ENCODE results near the gene ZNF827. TPM values are rescaled to one million over a fixed set of nuclear protein-coding genes. Genes with fewer than 3 reads are reported as not detected.

ZNF827 gene
- total and polyA plus RNA-seq, 2 of the 8 experiments (the other 6 are each of a cell fraction or from before 2014, with no cell fraction given), result 25.3 to 26.2 TPM

DNA sequence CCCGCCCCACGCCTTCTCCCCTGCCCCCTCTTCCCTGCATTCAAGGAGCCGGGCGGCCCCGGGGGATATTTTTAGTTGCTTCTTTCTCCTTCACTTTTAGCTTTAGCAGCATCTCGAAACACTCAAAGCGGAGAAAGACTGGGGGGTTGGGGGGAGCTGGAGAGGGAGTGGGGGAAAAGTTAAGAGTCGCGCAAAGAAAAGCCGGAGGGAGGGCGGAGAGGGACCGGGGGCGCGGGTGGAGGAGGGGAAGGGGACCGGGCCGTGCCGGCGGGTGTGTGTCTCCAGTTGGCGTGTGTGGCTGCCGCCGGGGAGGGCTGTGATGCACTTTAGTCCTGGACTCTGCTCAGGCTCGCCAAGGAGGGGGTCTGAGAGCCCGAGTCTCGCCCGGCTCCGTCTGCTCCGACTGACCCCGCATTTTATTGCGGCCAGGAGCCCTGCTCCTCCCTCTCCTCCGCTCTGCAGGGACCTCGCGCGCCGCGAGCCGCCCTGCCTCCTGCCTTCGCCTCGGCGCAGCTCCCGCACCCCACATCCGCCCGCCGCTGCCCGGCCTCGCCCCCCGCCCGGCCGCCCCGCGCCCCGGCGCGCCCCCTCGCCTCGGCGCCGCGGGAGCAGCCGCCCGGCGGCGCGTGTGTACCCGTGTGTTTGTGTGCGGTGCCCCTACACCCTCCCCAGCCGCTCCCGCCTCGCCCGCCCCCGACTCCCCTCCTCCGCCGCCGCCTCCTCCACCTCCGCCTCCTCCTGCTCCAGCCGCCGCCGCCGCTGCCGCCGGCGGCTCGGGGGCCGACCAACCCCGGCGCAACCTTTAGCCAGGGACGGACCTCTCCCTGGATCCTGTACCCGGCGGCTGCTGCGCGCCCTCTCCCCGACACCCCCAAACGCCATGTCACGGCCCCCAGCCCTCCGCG, 1.4 kb downstream of the ZNF827 start:
- Histone ChIP-seq H3K27ac (ENCODE audit: low read depth, low read length) (0 out of 2 replicates have a peak overlapping the region, but pooled peaks have one; percentile 54), H3K23me2 (ENCODE audit: low read depth, low read length) (peaks cover 10% of the 10 kb centered on the region), H2BK120ac (replicated peaks; ENCODE audit: low read depth, low read length) (no peak overlapping the region), H3K14ac (ENCODE audit: insufficient read length) (no peak overlapping the region), H2BK5ac (ENCODE audit: low read depth, low read length) (peak overlapping the region; percentile 85; the same call in 1 of the 2 replicates), H2AFZ (ENCODE audit: low read length) (no peak overlapping the region), H3K9ac (replicated peaks in 1 of 4; ENCODE audit: extremely low read depth in 1 of 4, low read depth in 3 of 4, low read length in 3 of 4) (peak overlapping the region; percentile 69 to 83 (median 76)), H3K4ac (replicated peaks; ENCODE audit: insufficient read length, low read depth, low read length) (peak overlapping the region; percentile 98), H3K4me2 (ENCODE audit: insufficient read depth in 1 of 2, low read depth in 2 of 2, low read length in 2 of 2) (peak overlapping the region; percentile 73 to 79), H2BK15ac (ENCODE audit: low read length) (no peak overlapping the region), H3K18ac (ENCODE audit: extremely low read depth, low read length) (peak overlapping the region; percentile 85), H2BK20ac (ENCODE audit: low read length) (no peak overlapping the region), H3K9me3 (ENCODE audit: insufficient read depth in 2 of 2, low read depth in 1 of 2, low read length in 1 of 2) (no peaks in the 10 kb centered on the region), H4K91ac (replicated peaks; ENCODE audit: insufficient read length, low read length) (peak overlapping the region; percentile 94), H3K36me3 (ENCODE audit: control insufficient read depth in 2 of 4, insufficient read depth in 4 of 4, low read length in 3 of 4) (no peaks in the 10 kb centered on the region), H4K20me1 (replicated peaks in 1 of 2; ENCODE audit: control insufficient read depth in 1 of 2, insufficient read depth in 2 of 2, low read length in 2 of 2) (peaks cover 0 to 4% of the 10 kb centered on the region in 2 experiments), H2AK5ac (ENCODE audit: low read depth, low read length) (no peak overlapping the region), H3K79me1 (ENCODE audit: low read depth, low read length) (peaks cover 3% of the 10 kb centered on the region; the same call in 1 of the 2 replicates), H2BK12ac (ENCODE audit: low read depth, low read length) (no peak overlapping the region), H3K4me3 (ENCODE audit: extremely low read depth in 1 of 4, insufficient read depth in 2 of 4, low read depth in 3 of 4, low read length in 4 of 4) (peak overlapping the region; percentile 68 to 97 (median 94)), H3K56ac (replicated peaks; ENCODE audit: insufficient read length, low read depth, low read length) (peak overlapping the region; percentile 84), H3K4me1 (replicated peaks in 1 of 4; ENCODE audit: control insufficient read depth in 3 of 4, insufficient read depth in 4 of 4, low read length in 3 of 4) (peaks cover 4 to 19% (median 11%) of the 10 kb centered on the region in 4 experiments; a peak in 4 of 7 replicates), H3K27me3 (replicated peaks in 1 of 4; ENCODE audit: control insufficient read depth in 3 of 4, extremely low read depth in 1 of 4, insufficient read depth in 3 of 4, low read length in 3 of 4) (no peaks in the 10 kb centered on the region), H4K8ac (ENCODE audit: extremely low read depth, insufficient read depth, low read length) (peak overlapping the region; percentile 92), H4K5ac (ENCODE audit: insufficient read length, low read depth, low read length) (peak overlapping the region; percentile 81), H3K79me2 (ENCODE audit: control insufficient read depth in 1 of 2, insufficient read depth in 2 of 2, low read length in 2 of 2) (peaks cover 5 to 45% of the 10 kb centered on the region in 2 experiments), H3K23ac (ENCODE audit: insufficient read length) (no peak overlapping the region)
- whole genome bisulfite sequencing, 2 experiments (ENCODE audit: extremely low coverage in 1 of 2, insufficient coverage in 1 of 2, insufficient read length in 1 of 2, insufficient replicate concordance in 2 of 2, low coverage in 1 of 2, low lambda C conversion rate in 2 of 2, missing lambda C conversion rate in 1 of 2), result 0% methylated on average over 9 of the region's 95 CpGs; no CpG with 5 or more reads in 1 of the 2 experiments
- CTCF ChIA-PET (ENCODE audit: partially characterized antibody), result interaction anchor here (0.6 to 1.0 kb wide), 2 partner anchors 86 to 230 kb away, joined by 3 read pairs; no protein-coding TSS in a partner anchor
- POLR2A ChIA-PET (ENCODE audit: partially characterized antibody), result interaction anchor here (1.0 to 1.3 kb wide), 4 partner anchors 30 to 205 kb away, joined by 3 to 4 read pairs (median 3); no protein-coding TSS in a partner anchor
- DNase-seq (ENCODE audit: low read depth in 1 of 2, low spot score in 2 of 2) (peak in 1 of 2 experiments; percentile 74), FAIRE-seq (no peak)
- peak; percentile 37 for TF ChIP-seq POLR2AphosphoS5 (IDR thresholded peaks at IDR 0.05; ENCODE audit: low read depth, low read length)
- no peak for TF ChIP-seq TBP (IDR thresholded peaks at IDR 0.05; ENCODE audit: low read depth, low read length)
- no peak for TF ChIP-seq SAP30 (IDR thresholded peaks at IDR 0.05; ENCODE audit: insufficient read depth, insufficient replicate concordance, low read length)
- peak in 1 of 2 experiments; percentile 59; a peak in 1 of 3 replicates for TF ChIP-seq POLR2A (IDR thresholded peaks at IDR 0.05; ENCODE audit: control extremely low read depth in 1 of 2, low read depth in 2 of 2, low read length in 2 of 2)
- TF ChIP-seq SP1 (IDR thresholded peaks at IDR 0.05; ENCODE audit: low read depth, low read length), result no peak
- TF ChIP-seq PHF8 (conservative IDR thresholded peaks at IDR 0.05; ENCODE audit: low read depth, low read length), result peak; percentile 37
- TF ChIP-seq SIN3A (conservative IDR thresholded peaks at IDR 0.05 in 1 of 2, IDR thresholded peaks at IDR 0.05 in 1 of 2; ENCODE audit: low read depth in 1 of 2, low read length in 2 of 2), result 0 out of 4 replicates have a peak, but pooled peaks of 1 of the 2 experiments have one; percentile 48
- TF ChIP-seq, protein P1, sequence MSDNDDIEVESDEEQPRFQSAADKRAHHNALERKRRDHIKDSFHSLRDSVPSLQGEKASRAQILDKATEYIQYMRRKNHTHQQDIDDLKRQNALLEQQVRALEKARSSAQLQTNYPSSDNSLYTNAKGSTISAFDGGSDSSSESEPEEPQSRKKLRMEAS (IDR thresholded peaks at IDR 0.05), result peak; percentile 24; the same call in 1 of the 2 replicates
- TF ChIP-seq TAF1 (IDR thresholded peaks at IDR 0.05; ENCODE audit: low read depth, low read length), result peak; percentile 44
- TF ChIP-seq RBBP5 (IDR thresholded peaks at IDR 0.05; ENCODE audit: borderline replicate concordance, low read depth, low read length), result no peak

All from H1 (cell line).